GM18868 (cell line): ENCODE measurements around the gene ACTG1.
"Not testable (repeated sequence)": the region's sequence is repeated elsewhere in the genome, so short reads cannot be mapped to it uniquely, and the experiment has no call there.

Experiments
- ATAC-seq: cut with Tn5 transposase; IDR thresholded peaks from one replicate; pipeline ENCODE4 v1.9.1; 2021; ENCODE audit warnings: mild to moderate bottlenecking, moderate library complexity; ENCODE audit not compliant: unreplicated experiment

The ACTG1 gene

GRCh38 chr17:81533339-81534141 is 20.9 kb upstream of the ACTG1 start:
- ATAC-seq, result no peak

- ATAC-seq, result no peak
Observed at GRCh38 chr17:81532490-81533287, 20.1 kb upstream of the ACTG1 start.

- ATAC-seq, result not testable (repeated sequence)
Observed at GRCh38 chr17:81531998-81532404, 19.4 kb upstream of the ACTG1 start.

GRCh38 chr17:81531013-81531412 is 18.4 kb upstream of the ACTG1 start:
- ATAC-seq, result not testable (repeated sequence)

- no peak for ATAC-seq
Observed at GRCh38 chr17:81529437-81529803, 16.8 kb upstream of the ACTG1 start.

- ATAC-seq, result no peak
Observed at GRCh38 chr17:81528651-81529436, 16.2 kb upstream of the ACTG1 start.

- ATAC-seq, result no peak
Observed at GRCh38 chr17:81528384-81528650, 15.7 kb upstream of the ACTG1 start.

GRCh38 chr17:81527591-81528383 is 15.2 kb upstream of the ACTG1 start, which contains the start of gene FSCN2:
Gene FSCN2 (plus strand): TSS chr17:81528377. CDS start chr17:81528532, 155 bp downstream.
- ATAC-seq, result no peak

GRCh38 chr17:81526662-81527571 is 14.3 kb upstream of the ACTG1 start:
- no peak for ATAC-seq

GRCh38 chr17:81524865-81525159 is 12.2 kb upstream of the ACTG1 start:
- no peak for ATAC-seq

- ATAC-seq, result no peak
Observed at GRCh38 chr17:81524039-81524864, 11.7 kb upstream of the ACTG1 start.

- no peak for ATAC-seq
Observed at GRCh38 chr17:81523402-81524038, 10.9 kb upstream of the ACTG1 start.

GRCh38 chr17:81522491-81523401 is 10.1 kb upstream of the ACTG1 start:
- ATAC-seq, result no peak

GRCh38 chr17:81520021-81520901 is 7.7 kb upstream of the ACTG1 start:
- ATAC-seq, result no peak

- ATAC-seq, result no peak
Observed at GRCh38 chr17:81519284-81520020, 6.9 kb upstream of the ACTG1 start.

GRCh38 chr17:81518785-81519283 is 6.2 kb upstream of the ACTG1 start:
- ATAC-seq, result no peak
